ENCODE measurements around the gene SLC44A2. TPM values are rescaled to one million over a fixed set of nuclear protein-coding genes. Genes with fewer than 3 reads are reported as not detected.

Gene SLC44A2
- total and polyA plus RNA-seq, 10 of the 15 experiments (the other 5 are each of a cell fraction or from before 2014, with no cell fraction given): 3.0 to 51.3 (median 26.8) TPM

GRCh38 chr19:10639836-10640235 is 14.5 kb downstream of the SLC44A2 start (continued):
- TF ChIP-seq NFIC (IDR thresholded peaks at IDR 0.05; ENCODE audit: low read depth, low read length) (peak; percentile 23; the same call in 1 of the 2 replicates), HDAC2 (IDR thresholded peaks at IDR 0.05) (no peak), MEF2A (IDR thresholded peaks at IDR 0.05; ENCODE audit: insufficient read depth, low read depth, low read length) (0 out of 2 replicates have a peak, but pooled peaks have one; percentile 8), RFX5 (IDR thresholded peaks at IDR 0.05; ENCODE audit: low read depth, low read length) (no peak), TCF12 (IDR thresholded peaks at IDR 0.05; ENCODE audit: low read depth, low read length) (no peak), MYC (IDR thresholded peaks at IDR 0.05; ENCODE audit: insufficient read depth, insufficient read length, insufficient replicate concordance, low read length, severe bottlenecking) (no peak), ZNF217 (IDR thresholded peaks at IDR 0.05) (no peak), USF2 (IDR thresholded peaks at IDR 0.05; ENCODE audit: borderline replicate concordance, low read depth, low read length) (no peak), RUNX3 (IDR thresholded peaks at IDR 0.05; ENCODE audit: low read length) (peak; percentile 23), ATF2 (IDR thresholded peaks at IDR 0.05; ENCODE audit: low read length) (peak; percentile 50; the same call in 1 of the 2 replicates), ATF7 (IDR thresholded peaks at IDR 0.05; ENCODE audit: low read depth) (peak; percentile 92), MTA2 (IDR thresholded peaks at IDR 0.05; ENCODE audit: low read depth) (peak; percentile 40; the same call in 1 of the 2 replicates), ZBED1 (IDR thresholded peaks at IDR 0.05; ENCODE audit: borderline replicate concordance) (no peak), JUNB (IDR thresholded peaks at IDR 0.05) (peak; percentile 58), CHD2 (IDR thresholded peaks at IDR 0.05; ENCODE audit: borderline replicate concordance, low read depth, low read length) (no peak), MAX (IDR thresholded peaks at IDR 0.05; ENCODE audit: low read depth, low read length) (no peak), CREB1 (IDR thresholded peaks at IDR 0.05; ENCODE audit: low read depth) (no peak), SP1 (IDR thresholded peaks at IDR 0.05; ENCODE audit: low read depth, low read length) (no peak), NBN (IDR thresholded peaks at IDR 0.05) (peak; percentile 72; the same call in 1 of the 2 replicates), EED (IDR thresholded peaks at IDR 0.05; ENCODE audit: low read depth) (no peak), PRDM15 (CRISPR knock-in tag; IDR thresholded peaks at IDR 0.05) (no peak), MEF2B (IDR thresholded peaks at IDR 0.05; ENCODE audit: partially characterized antibody, poor library complexity, severe bottlenecking) (peak; percentile 44), ZNF207 (IDR thresholded peaks at IDR 0.05; ENCODE audit: borderline replicate concordance) (no peak)
